Erythroblast (primary cell): ENCODE data around the gene COL7A1.

Source experiments
- GATA1 ChIP-seq: IDR thresholded peaks from 2 replicates; pipeline ENCODE4 v1.6.1; 2011; ENCODE audit warnings: low read depth, mild to moderate bottlenecking, control low read depth, low read length, moderate library complexity
- POLR2A ChIP-seq: IDR thresholded peaks from 2 replicates; pipeline ENCODE4 v1.6.1; 2011; ENCODE audit warnings: mild to moderate bottlenecking, low read length

GRCh38 chr3:48524970-48525369 lies 70.2 kb downstream of the COL7A1 start:
- no peak for TF ChIP-seq POLR2A
- TF ChIP-seq GATA1, result no peak
